ENCODE measurements around the gene RPS6KA4.

DNA sequence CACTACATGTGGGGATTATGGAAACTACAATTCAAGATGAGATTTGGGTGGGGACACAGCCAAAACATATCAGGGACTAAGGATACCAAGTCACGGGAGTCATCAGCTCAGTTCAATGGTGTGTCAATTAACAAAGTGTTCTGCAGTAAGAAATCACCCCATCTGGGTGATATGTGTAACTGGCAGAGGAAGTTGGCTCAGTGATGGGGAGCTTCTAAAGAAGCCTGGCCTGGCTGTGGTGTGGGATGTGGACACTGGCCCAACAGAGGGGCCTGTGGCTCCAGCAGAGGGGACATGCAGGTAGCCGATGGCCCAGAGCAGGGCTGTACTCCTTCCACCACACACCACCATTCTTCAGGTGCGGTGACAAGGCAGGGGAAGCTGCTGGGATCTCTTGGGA, 31.6 kb downstream of the RPS6KA4 start:
- TF ChIP-seq, protein P1, sequence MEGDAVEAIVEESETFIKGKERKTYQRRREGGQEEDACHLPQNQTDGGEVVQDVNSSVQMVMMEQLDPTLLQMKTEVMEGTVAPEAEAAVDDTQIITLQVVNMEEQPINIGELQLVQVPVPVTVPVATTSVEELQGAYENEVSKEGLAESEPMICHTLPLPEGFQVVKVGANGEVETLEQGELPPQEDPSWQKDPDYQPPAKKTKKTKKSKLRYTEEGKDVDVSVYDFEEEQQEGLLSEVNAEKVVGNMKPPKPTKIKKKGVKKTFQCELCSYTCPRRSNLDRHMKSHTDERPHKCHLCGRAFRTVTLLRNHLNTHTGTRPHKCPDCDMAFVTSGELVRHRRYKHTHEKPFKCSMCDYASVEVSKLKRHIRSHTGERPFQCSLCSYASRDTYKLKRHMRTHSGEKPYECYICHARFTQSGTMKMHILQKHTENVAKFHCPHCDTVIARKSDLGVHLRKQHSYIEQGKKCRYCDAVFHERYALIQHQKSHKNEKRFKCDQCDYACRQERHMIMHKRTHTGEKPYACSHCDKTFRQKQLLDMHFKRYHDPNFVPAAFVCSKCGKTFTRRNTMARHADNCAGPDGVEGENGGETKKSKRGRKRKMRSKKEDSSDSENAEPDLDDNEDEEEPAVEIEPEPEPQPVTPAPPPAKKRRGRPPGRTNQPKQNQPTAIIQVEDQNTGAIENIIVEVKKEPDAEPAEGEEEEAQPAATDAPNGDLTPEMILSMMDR (IDR thresholded peaks at IDR 0.05), result no peak
- TF ChIP-seq POLR2A (IDR thresholded peaks at IDR 0.05), result no peak
- TF ChIP-seq EP300 (IDR thresholded peaks at IDR 0.05), result no peak

All from tibial nerve (tissue), 4 donors.